ENCODE data around the gene MANSC1. TPM values are rescaled to one million over a fixed set of nuclear protein-coding genes. Genes with fewer than 3 reads are reported as not detected.

Gene MANSC1
- total and polyA plus RNA-seq, 2 donors (not counting 3 experiments of a cell fraction or from before 2014, with no cell fraction given) = 37.0 to 65.0 TPM

DNA sequence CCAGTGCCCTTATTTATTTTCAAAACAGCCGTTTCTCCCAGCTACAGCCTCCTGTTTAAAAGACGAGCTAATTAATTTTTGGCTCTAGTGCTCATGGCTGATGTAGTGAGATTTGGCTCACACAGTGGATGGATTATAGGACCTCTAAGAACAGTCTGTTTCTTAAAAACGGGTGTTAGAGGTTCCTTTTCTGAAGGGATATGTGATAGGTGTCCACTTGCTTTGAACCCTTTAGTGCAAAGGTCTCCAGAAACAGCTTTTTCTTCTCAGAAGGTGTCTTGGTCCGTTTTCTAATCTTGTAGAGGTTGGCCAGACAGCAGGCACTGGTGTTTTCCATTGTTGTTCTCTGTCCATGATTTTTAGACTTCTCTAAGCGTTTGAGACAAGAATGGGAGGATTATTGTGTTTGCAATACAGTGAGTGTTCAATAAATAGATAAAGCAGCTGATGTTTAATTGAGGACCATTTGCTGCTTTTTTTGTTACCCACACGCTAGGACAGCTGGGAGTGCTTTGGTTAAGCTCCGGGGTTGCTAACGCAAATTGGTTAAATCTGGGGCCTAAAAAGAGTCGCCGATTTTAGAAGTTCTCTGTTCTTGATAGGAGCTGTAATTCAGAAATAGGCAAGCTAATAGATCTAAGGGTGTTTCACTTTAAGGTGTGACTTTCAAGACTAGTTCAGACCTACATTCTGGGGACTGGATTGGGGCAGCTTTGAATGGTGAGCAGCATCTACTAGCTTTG lies 7.8 kb upstream of the MANSC1 start:
- H3K9me1 ChIP-seq (replicated peaks; ENCODE audit: control insufficient read depth, extremely low read depth, insufficient read depth, low read length) = no peaks in the 10 kb centered on the region
- H3K9me3 ChIP-seq (replicated peaks; ENCODE audit: control insufficient read depth, insufficient read depth, low read length) = no peaks in the 10 kb centered on the region
- FAIRE-seq = no peak
- H4K20me1 ChIP-seq (replicated peaks; ENCODE audit: control insufficient read depth, extremely low read depth, insufficient read depth, low read length) = no peaks in the 10 kb centered on the region
- ChIA-PET POLR2A (interaction anchor here (0.5 to 2.5 kb wide), 3 partner anchors 10 to 56 kb away, joined by 3 to 9 read pairs (median 4); no protein-coding TSS in a partner anchor), CTCF (interaction anchor here (0.6 to 2.6 kb wide), 21 partner anchors 9 to 379 kb away, joined by 3 to 31 read pairs (median 4); partner anchors contain the start of gene DUSP16)
- dilution Hi-C loops (cut with MboI; ENCODE audit: extremely low pct_ligation_motif_present, low sequenced_read_pairs) (no loop called here), intact Hi-C loops (cut with micrococcal nuclease) (loop anchor here (1.0 kb wide), 1 partner anchor 20 kb away; no protein-coding TSS in a partner anchor)
- H3K9ac ChIP-seq (replicated peaks; ENCODE audit: extremely low read depth, insufficient read depth, low read length) = peak overlapping the region; percentile 95
- H3K4me3 ChIP-seq (replicated peaks in 1 of 3; ENCODE audit: insufficient read depth in 1 of 3, low read depth in 1 of 3, low read length in 3 of 3) = peak overlapping the region; percentile 45 to 89 (median 76)
- no peaks in the 10 kb centered on the region for H3K27me3 ChIP-seq (ENCODE audit: control insufficient read depth in 2 of 2, insufficient read depth in 2 of 2, low read length in 2 of 2)
- peaks cover 5% of the 10 kb centered on the region for H3K79me2 ChIP-seq (ENCODE audit: control insufficient read depth, insufficient read depth, low read length)
- peak overlapping the region; percentile 71 for H3K27ac ChIP-seq (ENCODE audit: insufficient read depth, low read depth, low read length)
- peak overlapping the region; percentile 94 for H3K4me2 ChIP-seq (ENCODE audit: insufficient read depth, low read length)
- TF ChIP-seq POLR2A (IDR thresholded peaks at IDR 0.05; ENCODE audit: low read depth, low read length) (no peak), FOS (IDR thresholded peaks at IDR 0.05; ENCODE audit: borderline replicate concordance, insufficient read depth, low read length) (no peak), MYC (IDR thresholded peaks at IDR 0.05; ENCODE audit: low read depth, low read length) (no peak), EZH2 (IDR thresholded peaks at IDR 0.05; ENCODE audit: borderline replicate concordance, low read depth, low read length, severe bottlenecking) (no peak)
- H2AFZ ChIP-seq (ENCODE audit: low read depth, low read length) = peak overlapping the region; percentile 71
- H3K36me3 ChIP-seq (ENCODE audit: control insufficient read depth in 2 of 2, extremely low read depth in 1 of 2, insufficient read depth in 2 of 2, low read length in 2 of 2) = peaks cover 0 to 2% of the 10 kb centered on the region in 2 experiments
- peaks cover 11% of the 10 kb centered on the region for H3K4me1 ChIP-seq (ENCODE audit: control insufficient read depth, extremely low read depth, insufficient read depth, low read length)
- no TSS peak for BruUV-seq (replicated peaks)
- DNase-seq (ENCODE audit: low read depth, low spot score) = peak; percentile 71

DNA sequence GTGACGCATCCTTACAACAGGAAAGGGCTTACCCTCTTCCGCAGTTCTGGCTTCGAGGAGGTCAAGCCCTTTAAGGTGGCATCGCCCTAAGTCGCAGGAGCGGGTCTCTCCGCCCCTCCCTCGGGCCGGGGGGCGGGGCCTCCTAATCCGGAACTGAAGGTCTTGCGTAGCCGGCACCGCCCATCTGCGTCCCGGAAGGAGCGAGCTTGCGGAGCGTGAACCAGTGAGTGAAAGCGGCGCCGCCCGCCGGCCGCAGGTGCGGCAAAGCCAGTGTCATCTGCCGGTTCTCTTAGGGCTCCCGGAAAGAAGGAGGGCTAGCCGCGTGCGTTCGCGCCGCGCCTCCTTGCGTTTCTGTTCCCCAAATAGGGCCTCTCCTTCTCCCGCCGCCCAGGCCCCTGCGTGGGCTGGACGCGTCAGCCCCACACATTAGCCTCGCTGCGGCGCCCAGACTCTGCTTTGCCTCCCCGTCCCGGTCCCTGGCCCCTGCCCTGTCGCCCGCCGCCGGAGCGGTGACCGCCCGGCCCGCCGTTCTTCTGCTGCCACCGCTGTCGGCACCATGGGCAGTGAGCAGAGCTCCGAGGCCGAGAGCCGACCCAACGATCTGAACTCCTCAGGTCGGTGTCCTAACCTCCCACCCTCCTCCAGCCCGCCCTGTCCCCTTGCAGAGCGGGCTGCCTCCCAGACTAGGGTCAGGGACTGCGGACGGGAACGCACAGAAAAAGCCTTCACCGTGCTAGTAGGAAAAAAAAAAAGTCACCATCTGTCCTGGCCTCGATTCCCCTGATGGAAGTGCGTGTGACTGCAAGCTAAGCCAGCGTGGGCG lies 7.1 kb upstream of the MANSC1 start, which contains the start of gene BORCS5:
Gene BORCS5, plus strand, starts transcription at position 183 of the 823 bp plus-strand sequence. Its CDS starts 374 bp downstream, at position 557.
- TF ChIP-seq FOS (IDR thresholded peaks at IDR 0.05; ENCODE audit: borderline replicate concordance, insufficient read depth, low read length) (no peak), EZH2 (IDR thresholded peaks at IDR 0.05; ENCODE audit: borderline replicate concordance, low read depth, low read length, severe bottlenecking) (no peak), JUN (IDR thresholded peaks at IDR 0.05; ENCODE audit: borderline replicate concordance, insufficient read depth, insufficient read length, low read depth) (no peak), GATA2 (IDR thresholded peaks at IDR 0.05; ENCODE audit: insufficient read depth, insufficient read length, low read depth, low read length) (no peak), MYC (IDR thresholded peaks at IDR 0.05; ENCODE audit: low read depth, low read length) (no peak), POLR2A (IDR thresholded peaks at IDR 0.05; ENCODE audit: low read depth, low read length) (peak; percentile 93), POLR2AphosphoS5 (IDR thresholded peaks at IDR 0.05; ENCODE audit: insufficient read depth, low read depth, low read length) (peak; percentile 97)
- TF ChIP-seq, protein P1, sequence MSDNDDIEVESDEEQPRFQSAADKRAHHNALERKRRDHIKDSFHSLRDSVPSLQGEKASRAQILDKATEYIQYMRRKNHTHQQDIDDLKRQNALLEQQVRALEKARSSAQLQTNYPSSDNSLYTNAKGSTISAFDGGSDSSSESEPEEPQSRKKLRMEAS (IDR thresholded peaks at IDR 0.05; ENCODE audit: insufficient read depth, insufficient read length) = no peak
- TF ChIP-seq, protein P2, sequence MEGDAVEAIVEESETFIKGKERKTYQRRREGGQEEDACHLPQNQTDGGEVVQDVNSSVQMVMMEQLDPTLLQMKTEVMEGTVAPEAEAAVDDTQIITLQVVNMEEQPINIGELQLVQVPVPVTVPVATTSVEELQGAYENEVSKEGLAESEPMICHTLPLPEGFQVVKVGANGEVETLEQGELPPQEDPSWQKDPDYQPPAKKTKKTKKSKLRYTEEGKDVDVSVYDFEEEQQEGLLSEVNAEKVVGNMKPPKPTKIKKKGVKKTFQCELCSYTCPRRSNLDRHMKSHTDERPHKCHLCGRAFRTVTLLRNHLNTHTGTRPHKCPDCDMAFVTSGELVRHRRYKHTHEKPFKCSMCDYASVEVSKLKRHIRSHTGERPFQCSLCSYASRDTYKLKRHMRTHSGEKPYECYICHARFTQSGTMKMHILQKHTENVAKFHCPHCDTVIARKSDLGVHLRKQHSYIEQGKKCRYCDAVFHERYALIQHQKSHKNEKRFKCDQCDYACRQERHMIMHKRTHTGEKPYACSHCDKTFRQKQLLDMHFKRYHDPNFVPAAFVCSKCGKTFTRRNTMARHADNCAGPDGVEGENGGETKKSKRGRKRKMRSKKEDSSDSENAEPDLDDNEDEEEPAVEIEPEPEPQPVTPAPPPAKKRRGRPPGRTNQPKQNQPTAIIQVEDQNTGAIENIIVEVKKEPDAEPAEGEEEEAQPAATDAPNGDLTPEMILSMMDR (IDR thresholded peaks at IDR 0.05; ENCODE audit: extremely low read depth in 1 of 2, insufficient read depth in 1 of 2, low read depth in 1 of 2, low read length in 2 of 2) = peak in 1 of 2 donors; percentile 31
- peak within 1 kb of the TSS; percentile 71 for H3K27ac ChIP-seq (ENCODE audit: insufficient read depth, low read depth, low read length)
- CTCF ChIA-PET = interaction anchor here (0.6 to 2.6 kb wide), 22 partner anchors 8 to 333 kb away, joined by 3 to 31 read pairs (median 3); partner anchors contain the start of gene DUSP16
- no peaks in the 10 kb centered on the region for H3K9me1 ChIP-seq (replicated peaks; ENCODE audit: control insufficient read depth, extremely low read depth, insufficient read depth, low read length)
- H3K4me1 ChIP-seq (ENCODE audit: control insufficient read depth, extremely low read depth, insufficient read depth, low read length) = peaks cover 11% of the 10 kb centered on the region
- no peaks in the 10 kb centered on the region for H3K9me3 ChIP-seq (replicated peaks; ENCODE audit: control insufficient read depth, insufficient read depth, low read length)
- peak within 1 kb of the TSS; percentile 95 for H3K9ac ChIP-seq (replicated peaks; ENCODE audit: extremely low read depth, insufficient read depth, low read length)
- H3K36me3 ChIP-seq (ENCODE audit: control insufficient read depth in 2 of 2, extremely low read depth in 1 of 2, insufficient read depth in 2 of 2, low read length in 2 of 2) = no peaks in the 10 kb centered on the region
- POLR2A ChIA-PET = interaction anchor here (0.5 to 2.5 kb wide), 4 partner anchors 11 to 23 kb away, joined by 3 to 9 read pairs (median 4); no protein-coding TSS in a partner anchor
- peaks cover 5% of the 10 kb centered on the region for H3K79me2 ChIP-seq (ENCODE audit: control insufficient read depth, insufficient read depth, low read length)
- BruUV-seq (replicated peaks) = TSS peak; percentile 53
- no peaks in the 10 kb centered on the region for H4K20me1 ChIP-seq (replicated peaks; ENCODE audit: control insufficient read depth, extremely low read depth, insufficient read depth, low read length)
- no peaks in the 10 kb centered on the region for H3K27me3 ChIP-seq (ENCODE audit: control insufficient read depth in 2 of 2, insufficient read depth in 2 of 2, low read length in 2 of 2)
- peak within 1 kb of the TSS; percentile 45 to 89 (median 76) for H3K4me3 ChIP-seq (replicated peaks in 1 of 3; ENCODE audit: insufficient read depth in 1 of 3, low read depth in 1 of 3, low read length in 3 of 3)
- DNase-seq (ENCODE audit: low read depth, low spot score) (peak; percentile 90), FAIRE-seq (peak; percentile 97)
- H2AFZ ChIP-seq (ENCODE audit: low read depth, low read length) = peak within 1 kb of the TSS; percentile 71
- peak within 1 kb of the TSS; percentile 94 for H3K4me2 ChIP-seq (ENCODE audit: insufficient read depth, low read length)
- intact Hi-C loops (cut with micrococcal nuclease) (loop anchor here (1.0 kb wide), 1 partner anchor 19 kb away; no protein-coding TSS in a partner anchor), dilution Hi-C loops (cut with MboI; ENCODE audit: extremely low pct_ligation_motif_present, low sequenced_read_pairs) (no loop called here)

All from endothelial cell of umbilical vein (primary cell).